Measurements from ENCODE around the gene DAND5.

DNA sequence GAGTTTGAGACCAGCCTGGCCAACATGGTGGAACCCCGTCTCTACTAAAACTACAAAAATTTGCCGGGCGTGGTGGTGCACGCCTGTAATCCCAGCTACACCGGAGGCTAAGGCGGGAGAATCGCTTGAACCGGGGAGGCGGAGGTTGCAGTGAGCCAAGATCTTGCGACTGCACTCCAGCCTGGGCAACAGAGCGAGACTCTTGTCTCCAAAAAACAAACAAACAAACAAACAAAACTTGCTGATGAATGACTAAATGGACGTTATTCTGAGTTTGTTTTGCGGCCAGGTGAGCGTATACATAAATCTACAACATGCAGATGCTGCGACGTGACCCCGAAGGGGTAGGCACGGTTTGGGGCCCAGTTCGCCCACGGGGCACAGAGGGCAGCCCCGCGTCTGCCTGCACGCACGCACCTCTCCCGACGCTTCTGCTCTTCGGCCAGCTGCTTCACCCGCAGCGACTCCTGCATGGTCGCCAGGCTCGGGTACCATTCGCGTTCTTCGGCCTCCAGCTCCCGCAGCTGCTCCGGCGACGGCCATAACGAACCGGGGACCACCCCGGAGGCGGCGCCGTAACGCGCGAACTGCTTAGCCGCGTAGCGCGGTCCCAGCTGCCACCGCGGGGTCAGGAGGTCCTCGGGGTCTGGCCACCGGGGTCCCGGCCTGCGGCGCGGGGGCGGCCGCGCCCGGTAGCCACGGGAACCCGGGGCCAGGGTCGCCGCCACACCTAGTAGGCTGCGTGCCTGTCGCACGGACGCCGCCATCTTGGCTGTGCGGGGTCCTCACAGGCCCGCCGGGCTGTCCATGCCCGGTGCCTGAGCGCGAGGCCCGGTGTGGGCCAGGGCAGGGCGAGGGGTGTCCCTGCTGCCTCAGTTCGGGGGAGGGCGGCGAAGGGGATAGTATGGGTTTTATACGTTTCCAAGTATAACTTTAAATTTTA is 12.7 kb upstream of the DAND5 start, which contains the start of gene GADD45GIP1:
- TF ChIP-seq, protein P1, sequence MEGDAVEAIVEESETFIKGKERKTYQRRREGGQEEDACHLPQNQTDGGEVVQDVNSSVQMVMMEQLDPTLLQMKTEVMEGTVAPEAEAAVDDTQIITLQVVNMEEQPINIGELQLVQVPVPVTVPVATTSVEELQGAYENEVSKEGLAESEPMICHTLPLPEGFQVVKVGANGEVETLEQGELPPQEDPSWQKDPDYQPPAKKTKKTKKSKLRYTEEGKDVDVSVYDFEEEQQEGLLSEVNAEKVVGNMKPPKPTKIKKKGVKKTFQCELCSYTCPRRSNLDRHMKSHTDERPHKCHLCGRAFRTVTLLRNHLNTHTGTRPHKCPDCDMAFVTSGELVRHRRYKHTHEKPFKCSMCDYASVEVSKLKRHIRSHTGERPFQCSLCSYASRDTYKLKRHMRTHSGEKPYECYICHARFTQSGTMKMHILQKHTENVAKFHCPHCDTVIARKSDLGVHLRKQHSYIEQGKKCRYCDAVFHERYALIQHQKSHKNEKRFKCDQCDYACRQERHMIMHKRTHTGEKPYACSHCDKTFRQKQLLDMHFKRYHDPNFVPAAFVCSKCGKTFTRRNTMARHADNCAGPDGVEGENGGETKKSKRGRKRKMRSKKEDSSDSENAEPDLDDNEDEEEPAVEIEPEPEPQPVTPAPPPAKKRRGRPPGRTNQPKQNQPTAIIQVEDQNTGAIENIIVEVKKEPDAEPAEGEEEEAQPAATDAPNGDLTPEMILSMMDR (IDR thresholded peaks at IDR 0.05) = no peak
- no peak for TF ChIP-seq ZFX (IDR thresholded peaks at IDR 0.05; ENCODE audit: borderline replicate concordance)
